GM19035 (cell line): ENCODE results near the gene DDC.
A peak's percentile ranks its signal among the peaks of the same experiment; 100 is the strongest.
"Not testable (repeated sequence)": the region's sequence is repeated elsewhere in the genome, so short reads cannot be mapped to it uniquely, and the experiment has no call there.

Source experiments
- ATAC-seq: cut with Tn5 transposase; IDR thresholded peaks from one replicate; pipeline ENCODE4 v1.9.1; 2021; ENCODE audit not compliant: unreplicated experiment

The DDC gene

GRCh38 chr7:50461695-50462094 lies 103.5 kb downstream of the DDC start:
- ATAC-seq = no peak

- ATAC-seq = not testable (repeated sequence)
These were observed 106.0 kb downstream of the DDC start for GRCh38 chr7:50459183-50459582.

GRCh38 chr7:50458651-50459050 lies 106.6 kb downstream of the DDC start:
- ATAC-seq = not testable (repeated sequence)

GRCh38 chr7:50456371-50457123 lies 108.7 kb downstream of the DDC start:
- ATAC-seq = no peak

- no peak for ATAC-seq
These were observed 109.5 kb downstream of the DDC start for GRCh38 chr7:50455658-50456057.

GRCh38 chr7:50454968-50455367 lies 110.2 kb downstream of the DDC start:
- ATAC-seq = no peak

GRCh38 chr7:50450590-50451032 lies 114.6 kb downstream of the DDC start:
- peak; percentile 25 for ATAC-seq

GRCh38 chr7:50449881-50450589 lies 115.2 kb downstream of the DDC start, which contains the start of gene FIGNL1:
Gene FIGNL1, minus strand, starts transcription at chr7:50450350. Its CDS starts 3,063 bp downstream, at chr7:50447287.
- ATAC-seq = peak; percentile 88

- no peak for ATAC-seq
These were observed 115.7 kb downstream of the DDC start for GRCh38 chr7:50449501-50449880.

GRCh38 chr7:50448823-50449222 lies 116.4 kb downstream of the DDC start:
- ATAC-seq = peak; percentile 32

- ATAC-seq = peak; percentile 26
These were observed 118.7 kb downstream of the DDC start for GRCh38 chr7:50446542-50446960.

- no peak for ATAC-seq
These were observed 128.9 kb downstream of the DDC start for GRCh38 chr7:50436133-50436806.

GRCh38 chr7:50431722-50432305 lies 133.4 kb downstream of the DDC start:
- ATAC-seq = no peak

GRCh38 chr7:50431316-50431715 lies 133.9 kb downstream of the DDC start:
- ATAC-seq = no peak

GRCh38 chr7:50428911-50429310 lies 136.3 kb downstream of the DDC start:
- ATAC-seq = no peak

- no peak for ATAC-seq
These were observed 137.7 kb downstream of the DDC start for GRCh38 chr7:50427518-50427917.

- no peak for ATAC-seq
These were observed 138.7 kb downstream of the DDC start for GRCh38 chr7:50426280-50427045.

GRCh38 chr7:50425318-50425717 lies 139.9 kb downstream of the DDC start:
- no peak for ATAC-seq

GRCh38 chr7:50423860-50424259 lies 141.3 kb downstream of the DDC start:
- ATAC-seq = no peak

- ATAC-seq = no peak
These were observed 142.3 kb downstream of the DDC start for GRCh38 chr7:50422858-50423257.

- no peak for ATAC-seq
These were observed 144.2 kb downstream of the DDC start for GRCh38 chr7:50421043-50421442.
